NCI-H2227 (cell line): ENCODE results near the gene GRIK3.

Source experiments
- DNase-seq: peaks from one replicate; lab custom pipeline; 2025; ENCODE audit not compliant: unreplicated experiment; lab: John Stamatoyannopoulos, UW

Gene GRIK3

DNA sequence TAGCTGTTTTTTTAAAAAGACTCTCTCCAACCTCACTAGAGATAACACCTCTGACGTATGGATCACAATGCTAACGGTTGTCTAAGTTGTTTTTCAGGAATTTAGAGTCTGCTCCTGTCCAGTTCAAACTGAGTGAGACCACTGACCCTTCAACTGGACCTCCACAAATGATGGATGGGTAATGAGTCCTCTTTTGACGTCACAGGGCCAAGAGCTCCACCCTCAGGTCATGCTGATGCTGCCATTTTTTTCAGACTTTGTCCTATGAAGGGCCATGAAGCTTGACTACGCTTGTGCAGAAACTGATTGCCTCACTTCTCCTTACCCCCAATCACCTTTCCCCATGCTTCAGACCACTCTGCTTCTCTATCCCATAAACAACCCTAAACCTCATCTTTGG is 16.6 kb downstream of the GRIK3 start:
- peak; percentile 66 for DNase-seq

DNA sequence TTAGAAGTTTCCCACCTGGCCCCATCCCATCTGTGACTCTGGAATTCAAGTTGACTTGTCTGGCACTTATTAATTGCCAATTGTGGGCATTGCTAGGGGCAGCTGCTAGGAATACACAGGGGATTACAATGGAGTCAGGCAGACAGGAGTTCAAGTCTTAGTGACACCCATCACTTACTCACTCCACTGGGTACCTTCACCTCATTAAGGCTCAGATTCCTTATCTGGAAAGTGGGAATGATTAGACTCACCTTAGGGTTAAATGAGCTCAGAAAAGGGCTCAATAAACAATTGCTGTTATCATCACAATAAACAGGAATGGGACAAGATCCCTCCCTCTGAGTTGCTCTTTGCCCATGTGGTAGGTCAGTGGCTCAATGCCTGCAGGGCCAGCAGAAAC is 18.2 kb downstream of the GRIK3 start:
- DNase-seq: no peak

DNA sequence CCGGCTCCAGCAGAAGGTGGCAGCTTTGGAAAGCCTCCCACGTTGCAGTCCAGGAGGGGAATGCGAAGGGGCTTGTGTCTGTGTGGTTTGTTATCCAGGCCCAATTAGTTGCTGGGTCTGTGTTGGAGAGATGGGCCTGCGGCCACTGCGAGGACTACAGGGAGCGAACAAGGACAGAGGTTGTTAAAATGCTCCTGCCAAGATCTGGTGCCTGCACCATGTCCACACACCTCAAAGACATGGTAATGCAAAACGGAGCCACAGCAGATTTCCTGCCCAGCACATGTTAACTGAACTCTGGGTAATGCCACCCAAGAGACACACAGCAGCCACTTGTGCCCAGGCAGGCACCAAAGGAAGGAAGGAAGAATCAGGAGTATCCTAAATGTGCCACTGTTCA is 18.6 kb downstream of the GRIK3 start:
- no peak for DNase-seq

DNA sequence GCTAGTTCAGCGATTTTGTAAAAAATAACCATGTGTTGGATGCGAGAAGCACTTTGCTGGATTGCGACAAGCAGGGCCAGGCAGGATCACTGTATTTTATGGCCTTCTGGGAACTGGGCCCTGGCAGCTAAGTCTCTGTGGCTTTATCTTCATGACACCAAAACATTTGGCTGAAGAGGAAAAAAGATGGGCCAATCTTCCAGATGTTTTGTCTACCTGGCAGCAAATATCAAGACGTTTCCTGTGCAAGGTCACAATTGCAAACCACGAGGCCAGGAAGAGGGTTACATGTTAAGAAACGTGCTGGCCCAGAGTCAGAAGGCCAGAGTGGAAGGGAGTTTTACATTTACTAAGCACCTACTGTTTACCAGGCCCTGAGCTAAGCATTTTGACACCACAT is 22.1 kb downstream of the GRIK3 start:
- DNase-seq: no peak

DNA sequence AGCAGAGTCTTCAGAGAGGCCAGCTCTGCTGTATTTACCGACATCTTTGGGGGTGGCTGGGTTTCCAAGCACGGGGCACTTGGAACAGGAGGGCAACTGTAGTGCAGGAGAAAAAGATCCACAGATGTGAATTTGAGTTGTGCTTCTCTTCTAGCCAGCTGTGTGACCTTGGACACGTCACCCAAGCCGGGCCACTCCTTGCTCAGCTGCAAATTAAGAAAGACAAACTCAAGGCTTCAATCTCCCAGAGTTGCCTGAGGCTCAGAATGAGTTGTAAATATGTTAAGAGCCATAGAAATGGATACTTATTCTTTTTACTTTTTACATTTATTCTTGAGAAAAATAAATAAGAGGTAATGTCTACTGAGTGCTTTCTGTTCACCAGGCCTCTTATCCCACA is 24.3 kb downstream of the GRIK3 start:
- no peak for DNase-seq

DNA sequence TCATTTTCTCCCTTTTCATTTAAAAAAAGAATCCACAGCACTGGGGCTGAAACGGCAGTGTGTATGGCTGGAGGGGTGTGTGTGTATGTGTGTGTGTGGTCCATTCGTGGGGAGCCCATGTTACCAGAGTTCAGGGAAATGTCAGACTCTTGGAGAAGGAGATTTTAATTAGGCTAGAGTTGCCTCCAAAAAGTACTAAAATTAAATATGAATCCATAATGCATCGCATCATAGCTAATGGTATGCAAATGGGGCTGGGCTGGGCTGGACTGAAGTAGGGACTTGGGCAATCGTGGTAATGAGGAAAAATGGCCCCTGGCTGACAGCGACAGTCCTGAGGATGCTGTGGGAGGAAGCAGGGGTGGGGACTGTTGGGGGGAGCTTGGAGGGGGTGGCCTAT is 24.8 kb downstream of the GRIK3 start:
- no peak for DNase-seq

DNA sequence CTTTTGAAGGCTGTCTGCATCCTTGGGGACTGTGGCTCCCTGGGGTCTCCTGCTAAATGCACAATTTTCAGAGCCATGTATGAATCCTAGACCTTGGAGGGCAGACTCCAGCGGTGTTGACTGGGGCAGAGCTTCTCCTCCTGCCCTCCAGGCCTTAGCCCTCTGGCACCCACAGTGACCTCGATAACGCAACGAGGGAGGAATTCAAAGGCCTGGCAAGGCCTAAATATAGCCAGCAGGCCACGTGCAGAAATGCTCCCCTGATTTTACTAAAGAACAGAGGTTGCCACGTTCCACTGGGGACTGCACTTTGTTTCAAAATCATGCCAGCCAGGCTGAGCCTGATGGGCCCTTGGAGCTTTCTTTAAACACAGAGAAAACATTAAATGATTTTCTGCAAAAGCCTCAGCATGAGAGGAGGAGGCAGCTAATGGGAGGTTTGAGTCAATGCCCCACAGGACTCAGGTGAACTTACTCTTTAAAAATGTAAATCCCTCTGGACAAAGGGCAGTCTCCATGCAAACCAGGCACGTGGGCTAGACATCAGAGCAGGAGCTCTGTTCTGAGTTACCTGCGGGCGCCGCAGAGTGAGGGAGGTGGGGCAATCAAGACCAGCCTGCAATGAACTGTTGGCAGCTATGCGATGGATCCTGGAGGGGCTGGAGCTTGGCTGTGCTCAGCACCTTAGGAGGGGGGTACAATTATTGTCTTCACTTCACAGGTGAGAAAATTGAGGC is 28.0 kb downstream of the GRIK3 start:
- DNase-seq: no peak

DNA sequence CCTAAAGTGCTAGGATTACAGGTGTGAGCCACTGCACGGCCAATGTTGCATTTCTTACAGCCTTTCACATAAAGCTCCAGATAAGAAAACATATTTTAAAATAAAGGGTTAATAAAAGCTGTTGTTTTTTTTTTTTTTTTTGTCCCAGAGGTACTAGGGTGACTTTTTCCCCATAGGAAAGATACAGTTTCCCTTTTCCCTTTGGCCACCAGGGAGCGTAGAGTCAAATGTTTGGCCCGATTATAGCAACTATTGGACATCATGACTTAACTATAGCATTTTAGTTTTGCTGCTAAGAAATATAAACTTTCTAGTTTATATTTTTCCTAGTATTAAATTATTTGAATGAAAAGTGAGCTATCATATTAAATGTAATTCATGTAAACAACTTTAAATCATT is 31.4 kb downstream of the GRIK3 start:
- DNase-seq: no peak

DNA sequence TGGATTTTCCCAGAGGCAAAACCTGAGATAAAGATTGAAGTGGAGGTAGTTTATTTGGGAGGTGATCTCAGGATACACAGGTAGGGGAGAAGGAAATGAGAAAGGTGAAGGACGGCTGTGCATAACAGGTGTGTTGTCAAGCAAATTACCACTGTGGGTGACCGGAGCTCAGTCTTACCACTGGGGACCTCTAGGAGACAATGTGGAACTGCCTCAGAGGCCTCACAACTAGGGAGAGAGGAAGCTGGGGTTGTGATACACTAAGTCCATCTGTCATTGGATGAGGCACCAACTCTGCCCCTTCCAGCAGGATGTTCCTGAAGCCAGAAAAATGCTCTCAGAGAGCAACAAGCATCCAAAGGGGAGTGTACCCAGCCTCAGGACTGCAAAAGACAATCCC is 32.6 kb downstream of the GRIK3 start:
- DNase-seq: no peak

DNA sequence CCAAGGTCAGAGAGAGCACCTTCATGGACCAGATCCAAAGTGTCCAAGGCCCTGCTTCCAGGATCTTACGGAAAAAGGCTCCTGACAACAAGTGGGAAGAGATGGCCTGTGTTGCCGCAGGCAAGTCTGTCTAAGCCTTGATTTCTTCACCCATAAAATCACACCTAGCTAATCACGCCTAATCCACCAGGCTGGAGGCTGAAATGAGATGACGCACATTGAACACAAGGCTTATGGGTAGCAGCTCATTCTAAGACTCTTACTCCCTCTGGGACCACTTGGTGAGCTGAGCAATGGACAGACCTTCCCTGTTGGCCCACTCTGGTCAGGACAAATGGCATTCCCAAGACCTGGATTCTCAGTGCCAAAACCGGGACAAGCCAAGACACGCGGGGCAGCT is 38.2 kb downstream of the GRIK3 start:
- DNase-seq: no peak

DNA sequence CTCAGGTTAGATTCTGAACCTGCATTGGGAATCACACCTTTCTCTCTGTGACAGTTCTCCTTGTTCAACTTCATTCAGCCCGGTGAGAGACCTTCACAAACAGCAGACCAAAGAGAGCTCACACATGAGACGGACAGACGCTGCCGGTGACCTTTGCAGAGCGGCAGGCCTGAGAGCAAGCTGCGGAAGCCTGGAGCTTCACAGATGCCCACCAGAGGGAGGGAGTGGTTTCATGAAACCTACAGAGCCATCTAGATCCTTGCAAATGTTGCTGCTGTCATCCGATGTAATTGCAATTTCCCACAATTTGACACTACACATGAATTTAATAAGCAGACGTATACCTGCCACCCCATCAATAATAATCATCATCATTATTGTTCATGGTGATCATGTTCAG is 39.4 kb downstream of the GRIK3 start:
- DNase-seq: peak; percentile 19

DNA sequence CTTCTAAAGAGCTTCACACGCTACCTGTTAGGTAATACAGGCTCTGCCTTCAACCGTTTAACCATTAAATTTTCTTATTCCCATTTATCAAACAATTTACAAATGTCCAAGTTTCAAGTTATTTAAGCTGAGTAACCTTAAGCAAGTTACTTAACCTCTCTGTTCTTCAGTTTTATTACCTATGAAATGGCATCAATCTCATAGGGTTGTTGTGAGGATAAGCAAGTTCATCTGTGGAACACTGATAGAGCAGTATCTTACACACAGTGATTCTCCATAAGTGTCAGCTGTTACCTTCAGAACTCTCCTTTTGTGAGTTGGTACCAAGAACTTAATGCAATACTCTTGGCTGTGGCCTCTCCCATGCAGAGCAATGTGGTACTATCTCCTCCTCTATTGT is 40.0 kb downstream of the GRIK3 start:
- DNase-seq: no peak

DNA sequence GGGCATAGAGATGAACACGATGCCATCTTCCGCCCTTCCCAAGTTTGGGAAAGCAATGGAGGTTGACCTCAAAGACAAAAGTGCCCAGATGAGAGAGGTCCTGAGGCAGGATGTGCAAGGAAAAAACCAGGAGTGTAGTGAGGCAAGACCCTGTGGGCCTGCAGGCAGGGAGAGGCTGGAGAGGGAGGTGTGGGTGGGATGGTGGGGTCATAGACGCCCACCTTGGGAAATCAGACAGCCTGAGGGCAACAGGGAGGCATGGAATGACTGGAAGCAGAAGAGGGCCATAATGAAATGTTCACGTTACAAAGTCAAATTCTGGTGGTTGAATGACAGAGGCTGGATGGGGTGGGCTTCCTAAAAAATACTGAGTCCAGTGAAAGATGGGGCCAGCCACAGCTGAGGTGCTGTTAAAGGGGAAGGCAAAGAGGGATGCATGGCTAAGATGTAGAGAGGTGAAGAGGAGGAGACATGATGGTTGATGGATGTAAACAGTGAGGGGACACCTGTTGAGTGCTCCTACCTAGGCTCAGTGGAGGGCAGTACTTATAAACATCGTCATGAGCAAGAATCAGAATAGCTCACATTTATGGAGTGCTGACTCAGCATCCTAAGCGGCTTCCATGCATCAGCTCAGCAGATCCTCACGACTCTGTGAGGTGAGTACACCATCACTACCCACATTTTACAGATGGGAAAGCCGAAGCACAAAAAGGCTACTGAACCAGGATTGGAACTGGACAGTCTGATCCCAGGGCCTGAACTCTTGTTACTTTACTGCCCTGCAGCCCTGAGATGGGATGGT is 42.0 kb downstream of the GRIK3 start:
- no peak for DNase-seq

DNA sequence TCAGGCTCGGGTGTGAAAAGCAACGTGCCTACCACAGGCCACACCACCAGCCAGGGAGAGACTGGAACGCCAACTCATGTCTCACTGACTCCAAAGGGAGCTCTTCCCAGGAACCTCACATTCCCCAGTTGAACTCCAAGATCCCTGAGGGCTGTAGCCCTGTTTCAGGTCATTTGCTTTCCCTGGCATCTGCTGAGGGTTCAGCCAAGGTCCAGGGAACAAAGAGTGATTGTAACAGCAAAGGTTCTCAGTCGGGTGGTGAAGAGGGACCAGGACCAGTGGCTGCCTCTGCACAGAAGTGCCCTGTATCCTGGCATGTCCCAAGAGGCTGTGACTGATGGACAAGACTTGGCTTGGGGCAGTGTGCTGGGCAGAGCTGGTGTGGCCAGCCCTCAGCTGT is 42.8 kb downstream of the GRIK3 start:
- no peak for DNase-seq

DNA sequence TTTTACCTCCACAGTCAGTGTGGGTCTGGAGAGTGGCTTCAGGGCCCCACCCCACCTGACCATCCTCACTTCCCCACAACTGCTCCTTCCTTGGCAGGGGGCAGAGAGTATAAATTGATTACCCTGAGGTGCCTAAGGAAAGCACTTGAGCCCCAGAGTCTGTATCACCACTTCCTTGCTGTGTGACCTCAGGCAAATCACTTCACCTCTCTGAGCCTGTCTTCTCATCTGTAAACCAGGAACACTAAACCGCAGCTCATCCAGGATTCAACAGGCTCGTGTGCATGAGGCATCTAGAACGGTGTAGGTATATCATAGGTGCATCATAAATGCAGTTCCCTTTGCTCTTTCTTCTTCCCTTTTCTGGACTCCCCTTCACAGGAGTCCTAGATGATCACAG is 43.4 kb downstream of the GRIK3 start:
- no peak for DNase-seq

DNA sequence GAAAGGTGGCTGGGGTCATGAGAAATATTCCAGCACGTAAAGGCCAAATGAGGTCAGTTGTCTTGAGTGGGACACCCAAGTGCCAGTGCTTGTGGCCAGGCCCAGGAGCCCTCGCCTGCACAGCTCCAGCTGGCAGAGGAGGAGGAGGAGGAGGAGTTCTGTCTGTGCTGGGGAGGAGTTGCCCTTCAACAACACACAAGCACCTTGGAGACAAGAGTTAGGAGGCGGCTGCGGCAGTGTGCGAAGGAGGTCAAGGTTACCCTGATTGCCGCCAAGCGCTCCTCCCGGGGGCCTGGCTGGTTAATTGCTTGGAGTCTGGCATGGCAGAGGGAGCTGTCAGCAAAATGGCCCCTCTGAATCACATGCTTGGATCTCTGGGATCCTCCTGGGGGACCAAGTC is 45.1 kb downstream of the GRIK3 start:
- DNase-seq: peak; percentile 74

DNA sequence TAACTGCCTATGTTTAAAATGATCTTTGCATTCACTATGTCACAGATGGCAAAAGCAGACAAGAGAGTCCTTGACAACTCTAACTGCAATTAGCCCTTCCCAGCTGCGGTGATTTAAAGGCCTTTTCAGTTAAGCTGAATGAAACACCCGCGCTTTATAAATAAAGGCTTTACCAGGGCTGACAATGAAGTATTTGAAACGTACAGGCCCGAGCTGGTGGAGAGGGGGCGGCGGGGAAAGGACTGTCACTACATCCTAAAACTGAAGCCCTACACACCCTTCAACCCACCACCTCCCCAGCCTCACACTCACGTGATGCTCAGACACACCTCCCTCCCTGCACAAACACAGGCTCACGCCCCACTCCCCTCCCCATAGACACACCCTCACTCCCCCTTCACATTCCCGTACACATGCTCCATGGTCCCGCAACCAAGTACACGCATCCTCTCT is 45.5 kb downstream of the GRIK3 start:
- DNase-seq: peak; percentile 79

DNA sequence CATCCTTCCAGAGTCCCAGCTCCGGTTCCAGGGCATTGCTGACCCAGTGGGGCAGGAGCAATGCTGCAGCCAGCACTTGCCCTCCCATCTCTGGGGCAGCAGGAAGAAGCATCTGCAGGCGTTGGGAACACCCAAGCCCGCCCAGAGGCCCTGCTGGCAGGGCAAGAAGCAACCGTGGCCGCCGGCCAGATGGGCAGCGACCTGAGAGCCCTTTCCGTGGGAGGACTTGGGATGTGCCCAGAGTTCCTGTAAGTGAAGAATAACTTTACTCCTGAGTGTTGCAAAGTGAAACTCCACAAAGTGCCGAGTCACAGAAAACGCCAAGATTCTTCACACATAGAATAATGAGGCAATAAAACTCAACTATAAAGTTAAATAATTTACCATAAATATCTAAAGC is 46.0 kb downstream of the GRIK3 start:
- no peak for DNase-seq

DNA sequence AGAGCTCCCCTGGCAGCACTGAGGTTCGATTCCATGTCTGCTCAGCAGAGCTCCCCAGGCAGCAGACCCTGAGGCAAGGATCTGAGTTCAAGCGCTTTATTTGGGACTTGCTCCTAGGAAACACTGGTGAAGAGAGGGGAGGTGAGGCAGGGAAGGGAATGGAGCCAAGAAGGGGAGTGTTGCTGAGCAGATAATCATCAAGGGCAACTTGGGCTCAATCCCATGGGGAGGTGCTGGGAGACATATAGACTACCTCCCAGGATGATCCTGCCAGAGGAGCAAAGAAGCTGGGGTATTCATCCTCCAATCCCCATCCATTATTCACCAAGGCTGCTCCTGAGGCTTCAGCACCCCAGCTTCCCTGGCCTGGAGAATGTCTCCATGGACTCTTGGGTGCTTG is 47.0 kb downstream of the GRIK3 start:
- DNase-seq: no peak

DNA sequence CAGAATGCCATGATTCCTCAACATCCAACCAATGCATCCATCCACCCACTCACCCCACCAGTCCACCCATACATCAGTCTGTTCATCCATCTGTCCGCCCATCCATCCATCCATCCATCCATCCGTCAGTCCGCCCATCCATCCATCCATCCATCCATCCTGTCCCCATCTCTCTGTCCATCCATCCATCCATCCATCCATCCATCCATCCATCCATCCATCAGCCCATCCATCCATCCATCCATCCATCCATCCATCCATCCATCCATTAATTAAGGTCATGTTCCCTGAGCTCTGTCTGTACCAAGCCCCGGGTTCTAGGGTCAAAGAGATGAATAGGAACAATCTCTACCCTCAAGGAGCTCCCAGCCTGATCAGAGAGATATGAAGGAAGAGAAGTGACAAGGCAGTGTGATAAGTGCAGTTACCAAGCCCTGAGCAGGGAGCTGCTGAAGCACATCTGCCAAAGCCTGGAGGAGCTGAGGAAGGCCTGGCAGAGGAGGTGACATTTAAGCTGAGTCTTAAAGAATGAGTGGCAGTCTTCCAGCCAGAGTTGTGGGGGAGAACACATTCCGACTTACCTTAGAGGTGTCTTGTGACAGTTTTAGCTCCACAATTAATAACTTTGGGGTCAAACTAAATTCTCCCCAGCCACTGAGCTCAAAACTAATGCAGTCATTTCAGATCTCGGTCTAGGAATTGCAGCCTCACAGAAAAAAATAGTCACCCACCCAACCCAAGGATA is 47.9 kb downstream of the GRIK3 start:
- no peak for DNase-seq

DNA sequence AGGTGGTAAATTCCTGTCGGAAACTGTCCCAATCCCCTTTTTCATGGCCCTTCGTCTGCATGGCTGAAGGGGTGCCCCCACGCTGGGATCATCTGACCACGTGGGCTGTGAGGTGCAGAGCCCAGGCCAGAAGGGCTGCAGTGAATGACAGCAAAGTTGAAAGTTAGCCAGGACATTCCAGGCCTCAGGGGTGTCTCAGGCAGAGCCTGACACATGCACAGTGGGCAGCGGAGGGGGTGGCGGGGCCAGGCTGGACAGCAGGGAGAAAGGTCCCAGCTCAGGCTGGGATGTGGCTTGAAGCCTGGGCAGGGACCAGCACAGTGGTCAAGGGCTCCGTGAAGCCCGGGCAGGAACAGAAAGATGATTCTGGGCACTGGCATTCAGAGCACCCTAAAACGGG is 49.6 kb downstream of the GRIK3 start:
- no peak for DNase-seq

DNA sequence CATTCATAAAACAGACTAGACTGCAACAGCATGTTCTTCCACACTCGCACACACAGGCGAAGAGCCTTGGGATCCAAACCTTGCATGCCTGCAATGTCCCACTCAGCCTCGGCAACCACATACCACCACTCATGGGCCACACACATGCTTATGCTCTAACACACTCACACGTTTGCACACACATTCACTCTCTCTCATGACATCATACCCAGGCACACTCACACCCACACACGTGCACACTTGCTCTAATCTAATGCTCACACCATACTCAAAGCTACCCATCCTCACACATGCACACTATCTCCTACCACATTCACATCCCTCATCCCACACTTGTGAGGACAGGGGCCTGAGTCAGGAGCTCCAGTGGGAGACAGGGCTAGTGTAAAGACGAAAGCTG is 50.3 kb downstream of the GRIK3 start:
- no peak for DNase-seq
